ENCODE measurements around the gene OR8I2. TPM values are rescaled to one million over a fixed set of nuclear protein-coding genes. Genes with fewer than 3 reads are reported as not detected.

The OR8I2 gene
- total RNA-seq, 1 donor from 2014 or later, result not detected

Other genes with a start within 250 kb of the OR8I2 start
- gene TRIM51, start 210.0 kb upstream of the OR8I2 start, total RNA-seq, result not detected in 2 replicates
- gene OR5W2, start 178.7 kb upstream of the OR8I2 start, total RNA-seq, result not detected in 2 replicates
- not detected in 2 replicates for gene OR5I1, start 156.9 kb upstream of the OR8I2 start, total RNA-seq
- not detected in 2 replicates for gene OR10AG1, start 123.4 kb upstream of the OR8I2 start, total RNA-seq
- not detected in 2 replicates for gene OR5F1, start 98.7 kb upstream of the OR8I2 start, total RNA-seq
- gene OR5AS1, start 65.7 kb upstream of the OR8I2 start, total RNA-seq, result not detected in 2 replicates
- not detected in 2 replicates for gene OR8H2, start 10.4 kb downstream of the OR8I2 start, total RNA-seq
- gene OR8H3, start 29.1 kb downstream of the OR8I2 start, total RNA-seq, result not detected in 2 replicates
- gene OR8J3, start 46.9 kb downstream of the OR8I2 start, total RNA-seq, result not detected in 2 replicates
- not detected in 2 replicates for gene OR8K5, start 67.0 kb downstream of the OR8I2 start, total RNA-seq
- gene OR5J2, start 83.3 kb downstream of the OR8I2 start, total RNA-seq, result not detected in 2 replicates
- not detected in 2 replicates for gene OR5T2, start 140.9 kb downstream of the OR8I2 start, total RNA-seq
- not detected in 2 replicates for gene OR5T3, start 158.9 kb downstream of the OR8I2 start, total RNA-seq
- gene OR5T1, start 180.8 kb downstream of the OR8I2 start, total RNA-seq, result not detected in 2 replicates
- gene OR8H1, start 198.9 kb downstream of the OR8I2 start, total RNA-seq, result not detected in 2 replicates
- gene OR8K3, start 221.8 kb downstream of the OR8I2 start, total RNA-seq, result not detected in 2 replicates

Measured in activated T-helper 2 cell treated with anti-CD3 and anti-CD28 coated beads, Interferon-gamma antibody, Interleukin-2, Interleukin-4, amounts not matched to agents 10 μg/mL and 5 μg/mL and 100 μg/mL, durations not matched to agents 14 hours and 24 hours and 36 hours (primary cell).